ENCODE results near the gene PALM3.
"Not testable (repeated sequence)": the region's sequence is repeated elsewhere in the genome, so short reads cannot be mapped to it uniquely, and the experiment has no call there.

PALM3 gene

DNA sequence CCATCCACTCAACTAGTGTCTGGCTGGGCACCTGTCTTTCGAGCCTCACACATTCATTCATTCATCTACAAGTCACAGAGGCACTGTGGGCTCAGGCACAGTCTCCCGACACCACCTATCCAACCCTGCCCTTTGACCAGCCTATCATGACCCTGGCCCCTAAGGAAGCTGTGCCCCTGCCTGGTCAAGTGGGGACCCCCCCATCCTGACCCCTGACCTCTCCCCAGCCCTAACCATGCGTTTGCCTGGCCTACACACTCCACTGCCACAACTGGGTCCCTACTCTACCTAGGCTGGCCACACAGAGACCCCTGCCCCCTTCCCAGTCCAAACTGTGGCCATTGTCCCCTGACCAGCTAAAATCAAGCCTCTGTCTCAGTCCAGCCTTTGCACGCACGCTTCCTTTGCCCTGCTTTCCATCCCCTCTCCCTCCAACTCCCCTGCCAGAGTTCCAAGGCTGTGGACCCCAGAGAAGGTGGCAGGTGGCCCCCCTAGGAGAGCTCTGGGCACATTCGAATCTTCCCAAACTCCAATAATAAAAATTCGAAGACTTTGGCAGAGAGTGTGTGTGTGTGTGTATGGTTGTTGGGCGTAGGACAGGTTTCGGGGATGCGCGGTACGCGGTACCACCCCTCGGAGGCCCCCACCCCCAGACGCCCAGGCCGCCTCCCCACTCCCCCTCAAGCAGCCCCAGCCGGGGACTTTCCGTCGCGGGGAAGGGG is 30.7 kb downstream of the PALM3 start:
- DNase-seq, result no peak

- DNase-seq, result no peak
These were observed 33.0 kb downstream of the PALM3 start for GRCh38 chr19:14028901-14029300.

DNA sequence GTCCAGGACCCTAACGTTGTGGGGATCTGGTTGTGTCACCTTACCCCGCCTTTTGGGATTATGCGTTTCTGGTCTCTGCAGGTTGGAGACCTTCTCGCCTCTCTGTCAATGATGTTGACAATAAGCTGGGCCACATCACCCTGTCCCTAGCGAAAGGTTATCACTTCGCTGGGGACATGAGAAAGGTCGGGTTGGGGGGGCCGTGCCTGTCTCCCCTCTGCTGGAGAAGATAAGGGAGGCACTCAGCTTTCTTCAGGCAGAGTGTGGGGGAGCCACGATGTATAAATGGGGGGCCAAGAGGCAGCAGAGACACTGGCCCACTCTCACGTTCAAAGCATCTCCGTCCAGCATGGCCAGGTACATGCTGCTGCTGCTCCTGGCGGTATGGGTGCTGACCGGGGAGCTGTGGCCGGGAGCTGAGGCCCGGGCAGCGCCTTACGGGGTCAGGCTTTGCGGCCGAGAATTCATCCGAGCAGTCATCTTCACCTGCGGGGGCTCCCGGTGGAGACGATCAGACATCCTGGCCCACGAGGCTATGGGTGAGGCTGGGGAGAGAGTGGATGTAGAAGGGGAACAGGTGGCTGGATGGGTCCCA is 33.9 kb downstream of the PALM3 start, which contains the start of gene RLN3:
RLN3 (plus strand) TSS at position 293 of the 595 bp plus-strand sequence; CDS start at position 350, 57 bp downstream.
- no peak for DNase-seq

- DNase-seq, result not testable (repeated sequence)
These were observed 35.2 kb downstream of the PALM3 start for GRCh38 chr19:14026652-14027192.

- no peak for DNase-seq
These were observed 38.3 kb downstream of the PALM3 start for GRCh38 chr19:14023404-14024235.

GRCh38 chr19:14022469-14022868 is 39.4 kb downstream of the PALM3 start:
- no peak for DNase-seq

DNA sequence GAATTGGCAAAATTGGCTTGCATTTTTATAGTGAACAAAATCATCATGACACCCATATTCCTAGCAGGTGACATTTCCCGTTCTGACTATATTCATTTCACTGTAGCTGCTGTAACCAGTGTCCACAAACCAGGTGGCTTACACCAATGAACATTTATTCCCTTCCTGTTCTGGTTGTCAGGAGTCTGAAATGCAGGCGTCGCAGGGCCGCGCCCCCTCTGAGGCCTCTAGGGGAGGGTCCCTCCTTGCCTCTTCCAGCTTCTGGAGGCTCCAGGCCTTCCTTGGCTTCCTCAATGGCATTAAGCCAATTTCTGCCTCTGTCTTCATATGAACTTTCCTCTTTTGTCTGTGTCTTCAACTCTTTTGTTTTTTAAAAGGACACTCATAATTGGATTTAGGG is 40.4 kb downstream of the PALM3 start:
- DNase-seq, result no peak

DNA sequence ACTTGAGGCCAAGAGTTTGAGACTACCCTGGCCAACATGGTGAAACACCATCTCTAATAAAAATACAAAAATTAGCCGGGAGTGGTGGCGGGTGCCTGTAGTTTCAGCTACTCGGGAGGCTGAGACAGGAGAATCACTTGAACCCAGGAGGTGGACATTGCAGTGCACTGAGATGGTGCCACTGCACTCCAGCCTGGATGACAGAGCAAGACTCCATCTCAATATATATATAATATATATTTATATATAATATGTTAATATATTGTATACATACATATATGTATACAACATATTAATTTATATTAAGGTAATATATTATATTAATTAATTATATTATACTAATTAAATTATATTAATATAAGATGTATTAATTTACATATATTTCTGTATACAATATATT is 42.1 kb downstream of the PALM3 start:
- DNase-seq, result not testable (repeated sequence)

DNA sequence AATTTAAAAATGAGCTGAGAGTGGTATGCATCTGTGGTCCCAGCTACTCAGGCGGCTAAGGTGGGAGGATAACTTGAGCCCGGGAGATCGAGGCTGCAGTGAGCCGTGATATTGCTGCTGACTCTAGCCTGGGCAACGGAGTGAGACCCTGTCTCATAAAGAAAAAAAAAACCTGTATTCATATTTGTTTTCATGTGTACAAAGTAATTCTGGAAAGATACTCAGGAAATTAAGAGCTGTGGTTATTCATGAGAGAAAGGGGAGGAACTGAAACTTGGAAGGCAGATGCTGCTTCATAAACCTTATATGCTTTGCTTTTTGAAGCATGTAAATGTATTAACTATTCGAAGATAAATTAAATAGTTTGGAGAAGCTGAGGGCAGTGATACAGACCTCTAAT is 42.8 kb downstream of the PALM3 start:
- DNase-seq, result no peak

GRCh38 chr19:14015524-14016035 is 46.3 kb downstream of the PALM3 start:
- DNase-seq, result no peak

- DNase-seq, result no peak
These were observed 49.4 kb downstream of the PALM3 start for GRCh38 chr19:14012378-14012915.

GRCh38 chr19:14006766-14007562 is 54.9 kb downstream of the PALM3 start:
- no peak for DNase-seq

DNA sequence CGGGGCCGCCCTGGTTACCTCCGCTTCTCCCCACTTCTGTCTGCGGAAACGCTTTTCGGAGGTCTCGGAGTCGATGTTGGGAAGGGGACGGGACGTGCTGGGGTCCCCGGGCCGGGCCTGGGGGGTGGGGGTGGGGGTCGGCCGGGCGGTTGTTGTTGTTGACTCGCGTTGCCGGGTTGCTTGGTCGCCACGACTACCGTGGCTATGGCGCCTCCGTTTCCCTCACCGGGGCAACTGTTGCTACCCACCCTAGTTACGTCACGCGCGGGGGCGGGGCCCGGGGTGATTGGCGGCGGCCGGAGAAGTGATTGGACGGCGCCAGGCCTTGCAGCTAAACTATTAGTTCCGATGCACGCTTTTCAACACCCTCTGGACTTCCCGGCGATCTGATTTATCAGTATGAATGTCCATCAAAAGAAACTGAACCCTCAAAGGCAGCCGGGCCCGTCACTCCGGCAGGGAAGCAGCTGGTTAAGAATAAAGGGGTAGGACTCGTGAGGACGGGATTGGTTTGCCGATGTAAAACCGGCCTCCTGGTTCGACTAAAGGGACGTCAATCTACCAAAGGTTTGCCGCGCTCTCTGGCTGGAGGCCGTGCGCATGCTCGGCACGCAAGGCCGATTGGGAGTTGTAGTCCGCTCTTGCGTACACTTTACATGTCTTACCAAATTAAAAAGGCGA is 55.7 kb downstream of the PALM3 start, which contains the start of gene RFX1:
RFX1 (minus strand) TSS at position 236 of the 681 bp plus-strand sequence. CDS start 12,477 bp downstream, outside the sequence.
- DNase-seq, result peak; percentile 100

- DNase-seq, result peak; percentile 90
These were observed 56.4 kb downstream of the PALM3 start for GRCh38 chr19:14005349-14006084.

GRCh38 chr19:14004619-14005348 is 57.1 kb downstream of the PALM3 start:
- no peak for DNase-seq
